Caco-2 (cell line): ENCODE measurements around the gene RB1. TPM values are rescaled to one million over a fixed set of nuclear protein-coding genes. Genes with fewer than 3 reads are reported as not detected.

Source experiments
- BruUV-seq: library from RNA; stranded (reverse); fragments of 400-500 nt; replicated peaks from 2 replicates; lab custom pipeline; 2021; lab: Mats Ljungman, UMichigan
- CTCF ChIA-PET: fragments of 300-600 bp; sonication (Branson Sonifier 250); formaldehyde crosslinking; loops from one replicate; lab custom pipeline; 2022; ENCODE audit warnings: antibody characterized with exemption; lab: Charles Lee
- POLR2A ChIA-PET: fragments of 300-600 bp; sonication (Branson Sonifier 250); formaldehyde crosslinking; loops from one replicate; lab custom pipeline; 2022; ENCODE audit warnings: antibody characterized with exemption; lab: Charles Lee
- DNase-seq, 2 experiments: peaks; one replicate each; pipeline versions ENCODE4 v3.0.0 to v3.0.0-alpha.2; 2020 to 2022
- H3K27me3 ChIP-seq: replicated peaks from 2 replicates; pipeline ENCODE4 v1.6.0; 2011; ENCODE audit warnings: low read length; ENCODE audit not compliant: control insufficient read depth, insufficient read depth
- H3K36me3 ChIP-seq: 2 replicates; pipeline ENCODE4 v1.5.1; 2011; ENCODE audit warnings: low read length; ENCODE audit not compliant: control insufficient read depth, insufficient read depth
- H3K4me1 ChIP-seq: fragments of 250-450 bp; sonication (Bioruptor Pico); 2 replicates; pipeline ENCODE4 v1.5.1; 2020; ENCODE audit warnings: mild to moderate bottlenecking
- H3K4me3 ChIP-seq: 2 replicates; pipeline ENCODE4 v1.5.1; 2011; ENCODE audit warnings: low read depth, mild to moderate bottlenecking, control low read depth, low read length
- H3K9me3 ChIP-seq: fragments of 250-450 bp; sonication (Bioruptor Pico); 2 replicates; pipeline ENCODE4 v1.5.1; 2020; ENCODE audit warnings: mild to moderate bottlenecking, moderate library complexity
- H3K27ac Mint-ChIP-seq: one replicate; pipeline ENCODE4 v1.8.0; 2022; ENCODE audit warnings: mixed read lengths; ENCODE audit not compliant: unreplicated experiment
- H3K27me3 Mint-ChIP-seq: one replicate; pipeline ENCODE4 v1.8.0; 2022; ENCODE audit warnings: mixed read lengths; ENCODE audit not compliant: insufficient read depth, unreplicated experiment
- H3K36me3 Mint-ChIP-seq: one replicate; pipeline ENCODE4 v1.8.0; 2022; ENCODE audit warnings: mild to moderate bottlenecking, mixed read lengths; ENCODE audit not compliant: insufficient read depth, unreplicated experiment
- H3K4me1 Mint-ChIP-seq: one replicate; pipeline ENCODE4 v1.8.0; 2022; ENCODE audit warnings: low read depth, mixed read lengths; ENCODE audit not compliant: unreplicated experiment
- H3K4me3 Mint-ChIP-seq: one replicate; pipeline ENCODE4 v1.8.0; 2022; ENCODE audit warnings: mild to moderate bottlenecking, moderate library complexity, mixed read lengths; ENCODE audit not compliant: unreplicated experiment
- H3K9me3 Mint-ChIP-seq: one replicate; pipeline ENCODE4 v1.8.0; 2022; ENCODE audit warnings: mixed read lengths; ENCODE audit not compliant: unreplicated experiment
- CTCF ChIP-seq, 2 experiments: fragments of 200-600 bp in 1 of 2; IDR thresholded peaks; 1 replicate in 1 of 2; 2 replicates in 1 of 2; pipeline versions ENCODE4 v1.5.1 to v1.8.0; 2011 to 2022; ENCODE audit warnings: antibody characterized with exemption in 1 of 2, control low read depth in 1 of 2, inconsistent platforms in 1 of 2, low read depth in 1 of 2, low read length in 1 of 2, mild to moderate bottlenecking in 1 of 2, moderate library complexity in 1 of 2; ENCODE audit not compliant: insufficient read depth in 1 of 2, severe bottlenecking in 1 of 2, unreplicated experiment in 1 of 2
- intact Hi-C: fragments of 100-400 bp; cut with micrococcal nuclease; formaldehyde crosslinking; loops from one replicate; pipeline ENCODE4 v1.10.0; 2022; ENCODE audit not compliant: unreplicated experiment
- total RNA-seq: library from RNA; stranded (reverse); gene quantifications from 2 replicates; pipeline ENCODE4 v1.2.3, GENCODE V29; 2022

Gene RB1
- total RNA-seq, 1 experiment from 2014 or later: 24.1 TPM

DNA sequence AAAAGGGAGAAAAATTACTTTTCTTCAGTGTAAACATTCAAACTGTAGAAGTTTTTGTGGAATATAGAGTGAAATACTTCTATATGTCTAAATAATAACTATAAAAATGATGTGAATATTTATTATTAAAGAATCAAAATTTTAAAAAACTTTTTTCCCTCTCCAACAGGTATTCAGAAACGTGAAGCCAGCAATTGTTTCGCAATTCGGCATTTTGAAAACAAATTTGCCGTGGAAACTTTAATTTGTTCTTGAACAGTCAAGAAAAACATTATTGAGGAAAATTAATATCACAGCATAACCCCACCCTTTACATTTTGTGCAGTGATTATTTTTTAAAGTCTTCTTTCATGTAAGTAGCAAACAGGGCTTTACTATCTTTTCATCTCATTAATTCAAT lies 42.6 kb upstream of the RB1 start:
- no peak overlapping the region for H3K4me3 ChIP-seq
- DNase-seq: no peak
- H3K9me3 ChIP-seq: no peaks in the 10 kb centered on the region
- Mint-ChIP-seq H3K27me3 (no peaks in the 10 kb centered on the region), H3K36me3 (peaks cover 51% of the 10 kb centered on the region), H3K4me3 (no peak overlapping the region), H3K27ac (no peak overlapping the region), H3K9me3 (no peaks in the 10 kb centered on the region), H3K4me1 (peaks cover 8% of the 10 kb centered on the region)
- H3K36me3 ChIP-seq: peaks cover 3% of the 10 kb centered on the region; the same call in 1 of the 2 replicates
- H3K4me1 ChIP-seq: peaks cover 15% of the 10 kb centered on the region
- no TSS peak for BruUV-seq
- no peak for TF ChIP-seq CTCF (IDR thresholded peaks at IDR 0.05; ENCODE audit: insufficient read depth in 1 of 2, low read depth in 1 of 2, low read length in 1 of 2, severe bottlenecking in 1 of 2, unreplicated experiment in 1 of 2)
- ChIA-PET CTCF (no interaction called here), POLR2A (no interaction called here)
- H3K27me3 ChIP-seq: no peaks in the 10 kb centered on the region
- intact Hi-C loops: no loop called here

- Mint-ChIP-seq H3K4me1 (peaks cover under 1% of the 10 kb centered on the region), H3K9me3 (no peaks in the 10 kb centered on the region), H3K27me3 (no peaks in the 10 kb centered on the region), H3K36me3 (peaks cover 44% of the 10 kb centered on the region), H3K27ac (no peak overlapping the region), H3K4me3 (no peak overlapping the region)
- no peak overlapping the region for H3K4me3 ChIP-seq
- no peaks in the 10 kb centered on the region for H3K27me3 ChIP-seq
- H3K4me1 ChIP-seq: peaks cover 5% of the 10 kb centered on the region
- H3K36me3 ChIP-seq: no peaks in the 10 kb centered on the region
- ChIA-PET POLR2A (no interaction called here), CTCF (no interaction called here)
- intact Hi-C loops: no loop called here
- no peak for TF ChIP-seq CTCF (IDR thresholded peaks at IDR 0.05; ENCODE audit: insufficient read depth in 1 of 2, low read depth in 1 of 2, low read length in 1 of 2, severe bottlenecking in 1 of 2, unreplicated experiment in 1 of 2)
- no TSS peak for BruUV-seq
- H3K9me3 ChIP-seq: no peaks in the 10 kb centered on the region
- DNase-seq: no peak
Measured at GRCh38 chr13:48263196-48263595, 40.4 kb upstream of the RB1 start.

GRCh38 chr13:48264058-48264457 lies 39.5 kb upstream of the RB1 start:
- Histone ChIP-seq H3K4me1 (no peaks in the 10 kb centered on the region), H3K9me3 (no peaks in the 10 kb centered on the region), H3K4me3 (no peak overlapping the region), H3K27me3 (no peaks in the 10 kb centered on the region), H3K36me3 (no peaks in the 10 kb centered on the region)
- no peak overlapping the region for H3K27ac Mint-ChIP-seq
- ChIA-PET POLR2A (no interaction called here), CTCF (no interaction called here)
- intact Hi-C loops: no loop called here
- DNase-seq: no peak
- no TSS peak for BruUV-seq
- H3K4me1 Mint-ChIP-seq: no peaks in the 10 kb centered on the region
- H3K4me3 Mint-ChIP-seq: no peak overlapping the region
- no peak for TF ChIP-seq CTCF (IDR thresholded peaks at IDR 0.05; ENCODE audit: insufficient read depth in 1 of 2, low read depth in 1 of 2, low read length in 1 of 2, severe bottlenecking in 1 of 2, unreplicated experiment in 1 of 2)
- H3K36me3 Mint-ChIP-seq: peaks cover 39% of the 10 kb centered on the region
- H3K9me3 Mint-ChIP-seq: no peaks in the 10 kb centered on the region
- H3K27me3 Mint-ChIP-seq: no peaks in the 10 kb centered on the region
